ENCODE measurements around the gene PCDHA7. TPM values are rescaled to one million over a fixed set of nuclear protein-coding genes. Genes with fewer than 3 reads are reported as not detected.

The PCDHA7 gene
- total RNA-seq, 1 donor from 2014 or later, result 15.5 TPM

Other genes starting within 250 kb of the PCDHA7 start
- 11.4 TPM for gene CD14, start 201.1 kb upstream of the PCDHA7 start, total RNA-seq
- 5.7 TPM for gene TMCO6, start 194.8 kb upstream of the PCDHA7 start, total RNA-seq
- gene NDUFA2, start 186.6 kb upstream of the PCDHA7 start, total RNA-seq, result 28.5 TPM
- gene IK, start 186.4 kb upstream of the PCDHA7 start, total RNA-seq, result 83.6 TPM
- gene WDR55, start 169.4 kb upstream of the PCDHA7 start, total RNA-seq, result 12.6 TPM
- 0.82 TPM for gene DND1, start 160.7 kb upstream of the PCDHA7 start, total RNA-seq
- 74.2 TPM for gene HARS1, start 142.9 kb upstream of the PCDHA7 start, total RNA-seq
- gene HARS2, start 142.8 kb upstream of the PCDHA7 start, total RNA-seq, result 25.7 TPM
- gene ZMAT2, start 133.8 kb upstream of the PCDHA7 start, total RNA-seq, result 68.1 TPM
- gene PCDHA1, start 48.1 kb upstream of the PCDHA7 start, total RNA-seq, result 8.6 TPM
- 10.6 TPM for gene PCDHA2, start 39.4 kb upstream of the PCDHA7 start, total RNA-seq
- 16.3 TPM for gene PCDHA3, start 33.2 kb upstream of the PCDHA7 start, total RNA-seq
- gene PCDHA4, start 27.2 kb upstream of the PCDHA7 start, total RNA-seq, result 12.2 TPM
- 8.2 TPM for gene PCDHA5, start 12.7 kb upstream of the PCDHA7 start, total RNA-seq
- 17.1 TPM for gene PCDHA6, start 6.3 kb upstream of the PCDHA7 start, total RNA-seq
- gene PCDHA8, start 6.9 kb downstream of the PCDHA7 start, total RNA-seq, result 8.2 TPM
- 9.8 TPM for gene PCDHA9, start 14.1 kb downstream of the PCDHA7 start, total RNA-seq
- gene PCDHA10, start 21.6 kb downstream of the PCDHA7 start, total RNA-seq, result 10.6 TPM
- gene PCDHA11, start 34.7 kb downstream of the PCDHA7 start, total RNA-seq, result 29.3 TPM
- gene PCDHA12, start 41.0 kb downstream of the PCDHA7 start, total RNA-seq, result 11.0 TPM
- 13.5 TPM for gene PCDHA13, start 47.9 kb downstream of the PCDHA7 start, total RNA-seq
- gene PCDHAC1, start 92.0 kb downstream of the PCDHA7 start, total RNA-seq, result 76.2 TPM
- 29.8 TPM for gene PCDHAC2, start 132.2 kb downstream of the PCDHA7 start, total RNA-seq
- gene PCDHB1, start 217.1 kb downstream of the PCDHA7 start, total RNA-seq, result 0.82 TPM

All from frontal cortex (tissue), 1 donor.